ENCODE measurements around the gene PLEKHA1. TPM values are rescaled to one million over a fixed set of nuclear protein-coding genes. Genes with fewer than 3 reads are reported as not detected.
A peak's percentile ranks its signal among the peaks of the same experiment; 100 is the strongest.

Gene PLEKHA1
- total and polyA plus RNA-seq, 2 of the 13 experiments (the other 11 are each of a cell fraction or from before 2014, with no cell fraction given), result 32.2 to 53.3 TPM

GRCh38 chr10:122342293-122343134 is 32.0 kb upstream of the PLEKHA1 start (continued):
- TF ChIP-seq ZNF556 (CRISPR knock-in tag; IDR thresholded peaks at IDR 0.05; ENCODE audit: borderline replicate concordance) (no peak), TEAD3 (CRISPR knock-in tag; optimal IDR thresholded peaks at IDR 0.05; ENCODE audit: borderline replicate concordance) (peak; percentile 24), THAP11 (CRISPR knock-in tag; IDR thresholded peaks at IDR 0.05) (0 out of 2 replicates have a peak, but pooled peaks have one; percentile 55), ZNF101 (CRISPR knock-in tag; IDR thresholded peaks at IDR 0.05; ENCODE audit: borderline replicate concordance, low read depth) (no peak), BCL3 (CRISPR knock-in tag; IDR thresholded peaks at IDR 0.05) (no peak), ZFP41 (CRISPR knock-in tag; IDR thresholded peaks at IDR 0.05; ENCODE audit: borderline replicate concordance) (no peak), PPARG (CRISPR knock-in tag; conservative IDR thresholded peaks at IDR 0.05) (0 out of 2 replicates have a peak, but pooled peaks have one; percentile 40), GATAD2A (CRISPR knock-in tag; IDR thresholded peaks at IDR 0.05) (0 out of 2 replicates have a peak, but pooled peaks have one; percentile 31), ZBTB3 (CRISPR knock-in tag; IDR thresholded peaks at IDR 0.05; ENCODE audit: borderline replicate concordance, low read depth) (no peak), SOX5 (CRISPR knock-in tag; IDR thresholded peaks at IDR 0.05; ENCODE audit: borderline replicate concordance) (no peak), YEATS4 (CRISPR knock-in tag; IDR thresholded peaks at IDR 0.05; ENCODE audit: borderline replicate concordance) (no peak), ZNF597 (CRISPR knock-in tag; IDR thresholded peaks at IDR 0.05) (no peak), RERE (CRISPR knock-in tag; IDR thresholded peaks at IDR 0.05; ENCODE audit: low read depth) (no peak), MEIS2 (CRISPR knock-in tag; IDR thresholded peaks at IDR 0.05) (no peak), ZBTB21 (CRISPR knock-in tag; IDR thresholded peaks at IDR 0.05) (no peak), DZIP1 (CRISPR knock-in tag; IDR thresholded peaks at IDR 0.05) (no peak), HOXA5 (CRISPR knock-in tag; IDR thresholded peaks at IDR 0.05) (peak; percentile 58; the same call in 1 of the 2 replicates), ZNF414 (CRISPR knock-in tag; IDR thresholded peaks at IDR 0.05) (no peak)
